ENCODE data around the gene TP53TG5.

The TP53TG5 gene

DNA sequence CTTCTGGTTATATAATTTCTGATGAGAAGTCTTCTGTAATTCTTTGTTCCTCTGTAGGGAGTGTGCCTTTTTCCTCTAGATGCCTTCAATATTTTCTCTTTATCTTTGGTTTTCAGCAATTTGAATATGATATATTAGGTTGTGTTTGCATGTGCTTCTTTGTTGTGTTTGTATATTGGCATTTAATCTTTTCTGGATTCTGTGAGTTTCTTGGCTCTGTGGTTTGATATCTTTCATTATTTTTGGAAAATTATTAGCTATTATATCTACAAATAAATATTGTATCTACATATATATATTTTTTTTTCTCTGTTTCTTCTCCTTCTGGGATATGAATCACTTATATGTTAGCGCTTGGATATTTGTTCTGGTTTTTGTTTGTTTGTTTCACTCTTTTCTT is 20.9 kb upstream of the TP53TG5 start:
- Histone ChIP-seq H3K27ac (no peak overlapping the region), H3K36me3 (ENCODE audit: insufficient read depth, low read length) (no peaks in the 10 kb centered on the region), H3K9ac (ENCODE audit: insufficient read length) (no peak overlapping the region), H3K9me3 (ENCODE audit: low read depth, low read length) (no peaks in the 10 kb centered on the region), H3K4me3 (no peak overlapping the region)
- no peak for DNase-seq (ENCODE audit: low read depth, low spot score)
- TF ChIP-seq POLR2AphosphoS5 (IDR thresholded peaks at IDR 0.05; ENCODE audit: borderline replicate concordance, low read depth, low read length): no peak
- TF ChIP-seq FOXP2 (optimal IDR thresholded peaks at IDR 0.05; ENCODE audit: control extremely low read depth, extremely low read length, insufficient read depth): no peak
- TF ChIP-seq EZH2 (IDR thresholded peaks at IDR 0.05): no peak

DNA sequence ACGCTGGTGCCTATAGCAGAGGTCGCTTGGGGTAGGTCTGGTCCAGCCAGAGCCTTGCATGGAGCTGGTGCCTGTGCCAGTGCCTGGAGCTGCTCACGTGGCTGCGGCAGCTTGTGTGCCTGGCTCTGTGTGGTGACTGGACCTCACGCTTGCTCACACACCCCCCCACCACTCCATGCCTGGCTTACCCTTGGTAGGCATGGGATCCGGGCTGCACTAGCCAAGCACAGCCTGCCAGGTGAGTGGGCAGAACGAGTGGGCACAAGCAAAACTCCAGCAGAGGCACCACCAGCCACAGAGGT is 16.9 kb upstream of the TP53TG5 start:
- H3K27ac ChIP-seq: no peak overlapping the region
- no peaks in the 10 kb centered on the region for H3K36me3 ChIP-seq (ENCODE audit: insufficient read depth, low read length)
- H3K9me3 ChIP-seq (ENCODE audit: low read depth, low read length): no peaks in the 10 kb centered on the region
- TF ChIP-seq POLR2AphosphoS5 (IDR thresholded peaks at IDR 0.05; ENCODE audit: borderline replicate concordance, low read depth, low read length) (no peak), EZH2 (IDR thresholded peaks at IDR 0.05) (no peak)
- no peak overlapping the region for H3K4me3 ChIP-seq
- no peak for DNase-seq (ENCODE audit: low read depth, low spot score)
- H3K9ac ChIP-seq (ENCODE audit: insufficient read length): no peak overlapping the region

DNA sequence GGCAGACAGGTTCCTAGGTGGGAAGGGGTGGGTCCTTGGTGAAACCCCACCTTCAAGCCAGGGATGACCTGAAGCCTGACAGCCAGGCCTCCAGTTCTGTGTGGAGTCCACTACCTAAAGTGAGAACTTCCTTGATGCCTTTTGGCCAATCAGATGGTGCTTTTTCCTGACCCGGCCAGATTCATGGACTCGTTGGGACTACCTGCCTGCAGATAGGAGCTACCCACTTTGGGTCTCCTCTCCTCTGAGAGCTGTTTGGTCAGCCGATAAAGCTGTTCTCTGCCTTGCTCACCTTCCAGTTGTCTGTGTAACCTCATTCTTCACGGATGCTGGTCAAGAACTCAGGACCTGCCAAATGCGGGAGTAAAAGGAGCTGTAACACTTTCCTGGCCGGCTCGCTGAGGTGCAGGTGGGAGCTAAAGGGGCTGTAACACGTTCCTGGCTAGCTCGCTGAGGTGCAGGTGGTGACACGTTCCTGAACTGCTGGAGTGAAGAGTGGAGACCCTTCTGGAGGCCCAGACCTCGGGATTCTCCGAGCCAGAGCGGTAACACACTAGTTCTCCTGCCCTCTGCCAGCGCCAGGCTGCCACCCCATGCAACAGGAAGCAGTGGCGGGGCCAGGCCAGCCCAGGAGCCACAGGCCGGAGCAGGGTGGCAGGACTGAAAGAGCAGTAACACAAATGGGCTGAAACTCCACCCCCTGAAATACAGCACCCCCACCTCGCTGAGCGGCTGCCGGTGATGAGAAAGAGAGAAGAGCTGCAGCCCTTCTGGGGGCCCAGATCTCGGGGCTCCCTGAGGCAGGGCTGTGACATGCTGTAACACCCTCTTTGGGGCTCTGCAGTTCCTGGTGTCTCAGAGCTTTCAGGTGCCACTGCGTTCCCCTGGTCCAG is 16.3 kb upstream of the TP53TG5 start:
- Histone ChIP-seq H3K9me3 (ENCODE audit: low read depth, low read length) (no peaks in the 10 kb centered on the region), H3K4me3 (no peak overlapping the region), H3K27ac (no peak overlapping the region), H3K36me3 (ENCODE audit: insufficient read depth, low read length) (no peaks in the 10 kb centered on the region), H3K9ac (ENCODE audit: insufficient read length) (no peak overlapping the region)
- DNase-seq (ENCODE audit: low read depth, low spot score): no peak
- TF ChIP-seq FOXP2 (optimal IDR thresholded peaks at IDR 0.05; ENCODE audit: control extremely low read depth, extremely low read length, insufficient read depth): no peak
- no peak for TF ChIP-seq EZH2 (IDR thresholded peaks at IDR 0.05)
- no peak for TF ChIP-seq POLR2AphosphoS5 (IDR thresholded peaks at IDR 0.05; ENCODE audit: borderline replicate concordance, low read depth, low read length)

DNA sequence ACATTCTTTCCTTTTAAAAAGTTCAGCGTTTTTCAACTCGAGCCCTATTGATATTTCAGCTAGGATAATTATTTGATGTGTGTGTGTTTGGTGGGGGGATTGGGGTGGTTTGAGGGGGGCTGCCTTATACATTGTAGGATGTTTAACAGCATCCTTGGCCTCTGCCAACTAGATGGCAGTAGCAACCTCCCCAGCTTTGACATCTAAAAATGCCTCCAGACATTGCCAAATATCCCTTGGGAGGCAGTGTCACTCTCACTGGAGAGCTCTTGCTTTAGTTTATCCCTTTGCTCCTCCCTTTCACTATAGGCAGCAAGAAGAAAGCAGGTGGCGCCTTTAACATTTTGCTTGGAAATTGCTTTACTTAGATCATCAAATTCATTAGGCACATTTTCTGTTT is 14.6 kb upstream of the TP53TG5 start:
- no peak overlapping the region for H3K27ac ChIP-seq
- DNase-seq (ENCODE audit: low read depth, low spot score): no peak
- H3K9ac ChIP-seq (ENCODE audit: insufficient read length): no peak overlapping the region
- H3K36me3 ChIP-seq (ENCODE audit: insufficient read depth, low read length): no peaks in the 10 kb centered on the region
- H3K4me3 ChIP-seq: no peak overlapping the region
- H3K9me3 ChIP-seq (ENCODE audit: low read depth, low read length): no peaks in the 10 kb centered on the region
- TF ChIP-seq EZH2 (IDR thresholded peaks at IDR 0.05) (no peak), FOXP2 (optimal IDR thresholded peaks at IDR 0.05; ENCODE audit: control extremely low read depth, extremely low read length, insufficient read depth) (no peak), POLR2AphosphoS5 (IDR thresholded peaks at IDR 0.05; ENCODE audit: borderline replicate concordance, low read depth, low read length) (no peak)

DNA sequence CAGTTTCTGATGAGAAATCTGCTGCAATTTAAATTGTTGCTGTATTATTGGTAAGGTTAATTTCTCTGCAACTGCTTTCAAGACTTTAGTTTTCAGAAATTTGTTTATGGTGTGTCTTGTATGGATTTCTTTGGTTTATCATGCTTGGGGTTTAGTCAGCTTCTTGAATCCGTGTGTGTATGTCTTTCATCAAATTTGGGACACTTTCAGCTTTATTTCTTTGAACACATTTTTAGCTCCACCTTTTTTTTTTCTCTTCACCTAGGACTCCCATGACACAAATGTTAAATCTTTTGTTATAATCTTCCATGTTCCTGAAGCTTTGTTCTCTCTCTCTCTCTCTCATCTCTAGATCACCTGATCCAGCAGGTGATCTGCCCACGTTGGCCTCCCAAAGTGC is 13.4 kb upstream of the TP53TG5 start:
- Histone ChIP-seq H3K27ac (no peak overlapping the region), H3K36me3 (ENCODE audit: insufficient read depth, low read length) (no peaks in the 10 kb centered on the region), H3K9me3 (ENCODE audit: low read depth, low read length) (no peaks in the 10 kb centered on the region), H3K4me3 (no peak overlapping the region), H3K9ac (ENCODE audit: insufficient read length) (no peak overlapping the region)
- no peak for DNase-seq (ENCODE audit: low read depth, low spot score)
- TF ChIP-seq FOXP2 (optimal IDR thresholded peaks at IDR 0.05; ENCODE audit: control extremely low read depth, extremely low read length, insufficient read depth) (no peak), EZH2 (IDR thresholded peaks at IDR 0.05) (no peak), POLR2AphosphoS5 (IDR thresholded peaks at IDR 0.05; ENCODE audit: borderline replicate concordance, low read depth, low read length) (no peak)

DNA sequence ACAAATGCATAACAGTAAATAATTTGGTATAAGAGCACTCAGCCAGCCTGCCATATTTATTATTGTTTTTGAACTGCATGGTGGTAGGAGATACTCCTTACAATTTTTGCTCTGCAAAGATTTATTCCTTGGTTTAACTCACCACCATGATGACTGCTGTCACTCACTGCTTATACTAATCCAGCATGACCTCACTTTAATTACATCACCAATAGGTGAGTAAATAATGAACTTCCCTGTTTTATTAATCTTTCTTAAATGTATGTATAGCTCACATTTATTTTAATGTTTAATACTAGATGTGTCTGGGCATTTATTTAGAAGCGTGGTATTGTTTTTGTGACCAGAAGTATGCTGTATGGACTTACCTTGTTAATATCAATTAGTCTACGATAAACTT is 12.8 kb upstream of the TP53TG5 start:
- Histone ChIP-seq H3K9ac (ENCODE audit: insufficient read length) (no peak overlapping the region), H3K4me3 (no peak overlapping the region), H3K36me3 (ENCODE audit: insufficient read depth, low read length) (no peaks in the 10 kb centered on the region), H3K27ac (no peak overlapping the region), H3K9me3 (ENCODE audit: low read depth, low read length) (no peaks in the 10 kb centered on the region)
- DNase-seq (ENCODE audit: low read depth, low spot score): no peak
- TF ChIP-seq FOXP2 (optimal IDR thresholded peaks at IDR 0.05; ENCODE audit: control extremely low read depth, extremely low read length, insufficient read depth) (no peak), POLR2AphosphoS5 (IDR thresholded peaks at IDR 0.05; ENCODE audit: borderline replicate concordance, low read depth, low read length) (no peak), EZH2 (IDR thresholded peaks at IDR 0.05) (no peak)

GRCh38 chr20:45387274-45387673 is 9.1 kb upstream of the TP53TG5 start:
- H3K27ac ChIP-seq: no peak overlapping the region
- no peak overlapping the region for H3K4me3 ChIP-seq
- H3K9me3 ChIP-seq (ENCODE audit: low read depth, low read length): no peaks in the 10 kb centered on the region
- H3K9ac ChIP-seq (ENCODE audit: insufficient read length): no peak overlapping the region
- no peak for DNase-seq (ENCODE audit: low read depth, low spot score)
- TF ChIP-seq FOXP2 (optimal IDR thresholded peaks at IDR 0.05; ENCODE audit: control extremely low read depth, extremely low read length, insufficient read depth): no peak
- TF ChIP-seq EZH2 (IDR thresholded peaks at IDR 0.05): no peak
- TF ChIP-seq POLR2AphosphoS5 (IDR thresholded peaks at IDR 0.05; ENCODE audit: borderline replicate concordance, low read depth, low read length): no peak
- H3K36me3 ChIP-seq (ENCODE audit: insufficient read depth, low read length): no peaks in the 10 kb centered on the region

- no peak for TF ChIP-seq POLR2AphosphoS5 (IDR thresholded peaks at IDR 0.05; ENCODE audit: borderline replicate concordance, low read depth, low read length)
- no peak for TF ChIP-seq FOXP2 (optimal IDR thresholded peaks at IDR 0.05; ENCODE audit: control extremely low read depth, extremely low read length, insufficient read depth)
- TF ChIP-seq EZH2 (IDR thresholded peaks at IDR 0.05): no peak
- H3K4me3 ChIP-seq: no peak overlapping the region
- H3K36me3 ChIP-seq (ENCODE audit: insufficient read depth, low read length): no peaks in the 10 kb centered on the region
- DNase-seq (ENCODE audit: low read depth, low spot score): no peak
- H3K27ac ChIP-seq: no peak overlapping the region
- H3K9me3 ChIP-seq (ENCODE audit: low read depth, low read length): no peaks in the 10 kb centered on the region
- H3K9ac ChIP-seq (ENCODE audit: insufficient read length): no peak overlapping the region
Measured at GRCh38 chr20:45377269-45377668, 856 bp downstream of the TP53TG5 start.

DNA sequence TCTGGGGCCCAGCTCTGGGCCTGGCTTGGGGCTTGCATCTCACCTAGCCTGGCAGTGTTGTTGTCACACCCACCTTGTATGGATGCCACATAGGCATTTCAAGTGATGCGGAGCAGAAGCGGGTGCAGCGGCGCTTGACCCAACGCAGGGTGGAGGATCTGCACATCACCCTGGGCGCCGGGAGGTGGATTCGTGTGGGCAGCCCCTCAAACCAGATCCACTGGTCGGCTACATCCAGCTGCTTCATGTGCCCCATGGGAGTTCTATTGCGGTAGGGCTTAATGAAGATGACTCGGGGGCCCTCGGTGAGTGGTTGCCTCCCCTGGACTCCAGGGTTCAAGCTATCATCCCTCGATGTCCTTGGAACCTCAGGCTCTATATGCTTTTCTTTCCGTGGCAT is 3.2 kb downstream of the TP53TG5 start:
- no peak for DNase-seq (ENCODE audit: low read depth, low spot score)
- no peak for TF ChIP-seq POLR2AphosphoS5 (IDR thresholded peaks at IDR 0.05; ENCODE audit: borderline replicate concordance, low read depth, low read length)
- no peak for TF ChIP-seq FOXP2 (optimal IDR thresholded peaks at IDR 0.05; ENCODE audit: control extremely low read depth, extremely low read length, insufficient read depth)
- no peak for TF ChIP-seq EZH2 (IDR thresholded peaks at IDR 0.05)
- Histone ChIP-seq H3K27ac (no peak overlapping the region), H3K9me3 (ENCODE audit: low read depth, low read length) (no peaks in the 10 kb centered on the region), H3K4me3 (no peak overlapping the region), H3K36me3 (ENCODE audit: insufficient read depth, low read length) (no peaks in the 10 kb centered on the region), H3K9ac (ENCODE audit: insufficient read length) (no peak overlapping the region)
